GM19193 (cell line): ENCODE data around the gene GALNT3.

Source experiments
- POLR2A ChIP-seq: IDR thresholded peaks from 4 replicates; pipeline ENCODE4 v1.6.1; 2011; ENCODE audit not compliant: insufficient read depth, insufficient read length; ENCODE audit errors: extremely low read depth

The GALNT3 gene

GRCh38 chr2:165718610-165719210 lies 75.3 kb downstream of the GALNT3 start:
- no peak for TF ChIP-seq POLR2A

- no peak for TF ChIP-seq POLR2A
Observed at GRCh38 chr2:165716091-165716490, 78.0 kb downstream of the GALNT3 start.

- no peak for TF ChIP-seq POLR2A
Observed at GRCh38 chr2:165706960-165707487, 87.0 kb downstream of the GALNT3 start.

GRCh38 chr2:165701147-165701546 lies 92.9 kb downstream of the GALNT3 start:
- no peak for TF ChIP-seq POLR2A

GRCh38 chr2:165700531-165700930 lies 93.5 kb downstream of the GALNT3 start:
- TF ChIP-seq POLR2A = no peak

- no peak for TF ChIP-seq POLR2A
Observed at GRCh38 chr2:165699946-165700345, 94.1 kb downstream of the GALNT3 start.

GRCh38 chr2:165698444-165698884 lies 95.6 kb downstream of the GALNT3 start:
- TF ChIP-seq POLR2A = no peak

GRCh38 chr2:165697748-165698443 lies 96.2 kb downstream of the GALNT3 start:
- no peak for TF ChIP-seq POLR2A
